Measurements from ENCODE around the gene DCAF10. TPM values are rescaled to one million over a fixed set of nuclear protein-coding genes. Genes with fewer than 3 reads are reported as not detected.

DCAF10 gene
- total and polyA plus RNA-seq, 2 donors from 2014 or later = 10.6 to 28.5 TPM

DNA sequence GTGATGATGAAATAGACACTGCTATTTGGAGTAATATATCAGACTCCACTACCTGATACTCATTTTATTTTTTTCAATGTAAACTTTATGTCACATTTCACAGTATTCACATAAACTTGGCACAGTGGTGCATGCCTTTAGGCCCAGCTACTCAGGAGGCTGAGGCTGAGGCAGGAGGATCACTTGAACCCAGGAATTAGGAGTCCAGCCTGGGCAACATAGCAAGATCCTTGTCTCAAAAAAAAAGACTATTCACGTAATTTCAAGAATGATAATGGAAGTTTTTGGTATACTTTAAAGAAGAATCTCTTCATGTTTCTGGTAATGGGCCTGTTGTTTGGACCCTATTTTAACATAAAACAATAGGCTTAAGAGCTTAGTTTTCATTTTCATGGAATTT lies 56.0 kb downstream of the DCAF10 start:
- no peak overlapping the region for H3K4me3 ChIP-seq (ENCODE audit: low read length in 3 of 3)
- no peak for DNase-seq
- H3K4me1 ChIP-seq (ENCODE audit: control insufficient read depth in 2 of 3, insufficient read depth in 2 of 3, low read depth in 1 of 3, low read length in 3 of 3) = no peaks in the 10 kb centered on the region
- peaks cover 7 to 9% (median 9%) of the 10 kb centered on the region in 3 donors for H3K36me3 ChIP-seq (ENCODE audit: control insufficient read depth in 2 of 3, insufficient read depth in 3 of 3, low read length in 3 of 3)
- no peaks in the 10 kb centered on the region for H3K27me3 ChIP-seq (ENCODE audit: control insufficient read depth, insufficient read depth, low read length)
- TF ChIP-seq, protein P1, sequence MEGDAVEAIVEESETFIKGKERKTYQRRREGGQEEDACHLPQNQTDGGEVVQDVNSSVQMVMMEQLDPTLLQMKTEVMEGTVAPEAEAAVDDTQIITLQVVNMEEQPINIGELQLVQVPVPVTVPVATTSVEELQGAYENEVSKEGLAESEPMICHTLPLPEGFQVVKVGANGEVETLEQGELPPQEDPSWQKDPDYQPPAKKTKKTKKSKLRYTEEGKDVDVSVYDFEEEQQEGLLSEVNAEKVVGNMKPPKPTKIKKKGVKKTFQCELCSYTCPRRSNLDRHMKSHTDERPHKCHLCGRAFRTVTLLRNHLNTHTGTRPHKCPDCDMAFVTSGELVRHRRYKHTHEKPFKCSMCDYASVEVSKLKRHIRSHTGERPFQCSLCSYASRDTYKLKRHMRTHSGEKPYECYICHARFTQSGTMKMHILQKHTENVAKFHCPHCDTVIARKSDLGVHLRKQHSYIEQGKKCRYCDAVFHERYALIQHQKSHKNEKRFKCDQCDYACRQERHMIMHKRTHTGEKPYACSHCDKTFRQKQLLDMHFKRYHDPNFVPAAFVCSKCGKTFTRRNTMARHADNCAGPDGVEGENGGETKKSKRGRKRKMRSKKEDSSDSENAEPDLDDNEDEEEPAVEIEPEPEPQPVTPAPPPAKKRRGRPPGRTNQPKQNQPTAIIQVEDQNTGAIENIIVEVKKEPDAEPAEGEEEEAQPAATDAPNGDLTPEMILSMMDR (IDR thresholded peaks at IDR 0.05; ENCODE audit: borderline replicate concordance, extremely low read depth, insufficient read depth) = no peak
- H3K27ac ChIP-seq (ENCODE audit: low read depth in 2 of 2, low read length in 2 of 2) = no peak overlapping the region
- H3K9ac ChIP-seq (ENCODE audit: low read length in 3 of 3) = no peak overlapping the region
- intact Hi-C loops (cut with DNase I) = no loop called here
- no peaks in the 10 kb centered on the region for H3K9me3 ChIP-seq (ENCODE audit: control insufficient read depth in 2 of 3, insufficient read depth in 1 of 3, low read length in 3 of 3)
- no peak for FAIRE-seq

DNA sequence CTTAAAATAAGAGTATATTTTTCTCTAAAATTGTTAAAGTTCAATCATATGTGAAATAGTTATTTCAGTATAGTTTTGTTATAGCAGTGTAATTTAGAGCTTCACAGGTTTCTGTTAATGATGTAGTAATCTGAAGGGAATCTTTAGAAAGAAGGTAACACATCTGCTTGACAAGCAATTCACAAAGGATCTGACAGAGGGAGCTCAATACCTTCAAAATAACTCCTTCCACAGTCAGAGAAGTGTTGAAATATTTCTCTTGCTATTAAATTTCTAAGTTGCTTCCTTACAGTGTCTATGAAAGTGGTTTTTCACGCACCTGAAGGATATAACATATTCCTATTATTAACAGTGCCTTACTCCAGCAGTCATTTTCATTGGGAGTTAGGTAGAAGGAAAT lies 58.4 kb downstream of the DCAF10 start:
- FAIRE-seq = no peak
- H3K9ac ChIP-seq (ENCODE audit: low read length in 3 of 3) = no peak overlapping the region
- DNase-seq = no peak
- H3K27ac ChIP-seq (ENCODE audit: low read depth in 2 of 2, low read length in 2 of 2) = no peak overlapping the region
- TF ChIP-seq, protein P1 (IDR thresholded peaks at IDR 0.05; ENCODE audit: borderline replicate concordance, extremely low read depth, insufficient read depth) = no peak
- no peak overlapping the region for H3K4me3 ChIP-seq (ENCODE audit: low read length in 3 of 3)
- no peaks in the 10 kb centered on the region for H3K9me3 ChIP-seq (ENCODE audit: control insufficient read depth in 2 of 3, insufficient read depth in 1 of 3, low read length in 3 of 3)
- H3K27me3 ChIP-seq (ENCODE audit: control insufficient read depth, insufficient read depth, low read length) = no peaks in the 10 kb centered on the region
- no peaks in the 10 kb centered on the region for H3K4me1 ChIP-seq (ENCODE audit: control insufficient read depth in 2 of 3, insufficient read depth in 2 of 3, low read depth in 1 of 3, low read length in 3 of 3)
- H3K36me3 ChIP-seq (ENCODE audit: control insufficient read depth in 2 of 3, insufficient read depth in 3 of 3, low read length in 3 of 3) = peaks cover 10 to 20% (median 15%) of the 10 kb centered on the region in 3 donors
- intact Hi-C loops (cut with DNase I) = no loop called here

- peaks cover 10 to 21% (median 15%) of the 10 kb centered on the region in 3 donors for H3K36me3 ChIP-seq (ENCODE audit: control insufficient read depth in 2 of 3, insufficient read depth in 3 of 3, low read length in 3 of 3)
- H3K9ac ChIP-seq (ENCODE audit: low read length in 3 of 3) = no peak overlapping the region
- no peaks in the 10 kb centered on the region for H3K27me3 ChIP-seq (ENCODE audit: control insufficient read depth, insufficient read depth, low read length)
- no peaks in the 10 kb centered on the region for H3K4me1 ChIP-seq (ENCODE audit: control insufficient read depth in 2 of 3, insufficient read depth in 2 of 3, low read depth in 1 of 3, low read length in 3 of 3)
- H3K9me3 ChIP-seq (ENCODE audit: control insufficient read depth in 2 of 3, insufficient read depth in 1 of 3, low read length in 3 of 3) = no peaks in the 10 kb centered on the region
- H3K4me3 ChIP-seq (ENCODE audit: low read length in 3 of 3) = no peak overlapping the region
- FAIRE-seq (no peak), DNase-seq (no peak)
- intact Hi-C loops (cut with DNase I) = no loop called here
- TF ChIP-seq, protein P1 (IDR thresholded peaks at IDR 0.05; ENCODE audit: borderline replicate concordance, extremely low read depth, insufficient read depth) = no peak
- H3K27ac ChIP-seq (ENCODE audit: low read depth in 2 of 2, low read length in 2 of 2) = no peak overlapping the region
These were observed 61.9 kb downstream of the DCAF10 start for GRCh38 chr9:37862530-37862929.

Data from kidney (tissue), 14 donors.